Hepatic stellate cell (primary cell): ENCODE measurements around the gene LRRC3B.

Source experiments
- DNase-seq: peaks from one replicate; pipeline ENCODE4 v3.0.0; 2011; ENCODE audit warnings: low spot score

Gene LRRC3B

DNA sequence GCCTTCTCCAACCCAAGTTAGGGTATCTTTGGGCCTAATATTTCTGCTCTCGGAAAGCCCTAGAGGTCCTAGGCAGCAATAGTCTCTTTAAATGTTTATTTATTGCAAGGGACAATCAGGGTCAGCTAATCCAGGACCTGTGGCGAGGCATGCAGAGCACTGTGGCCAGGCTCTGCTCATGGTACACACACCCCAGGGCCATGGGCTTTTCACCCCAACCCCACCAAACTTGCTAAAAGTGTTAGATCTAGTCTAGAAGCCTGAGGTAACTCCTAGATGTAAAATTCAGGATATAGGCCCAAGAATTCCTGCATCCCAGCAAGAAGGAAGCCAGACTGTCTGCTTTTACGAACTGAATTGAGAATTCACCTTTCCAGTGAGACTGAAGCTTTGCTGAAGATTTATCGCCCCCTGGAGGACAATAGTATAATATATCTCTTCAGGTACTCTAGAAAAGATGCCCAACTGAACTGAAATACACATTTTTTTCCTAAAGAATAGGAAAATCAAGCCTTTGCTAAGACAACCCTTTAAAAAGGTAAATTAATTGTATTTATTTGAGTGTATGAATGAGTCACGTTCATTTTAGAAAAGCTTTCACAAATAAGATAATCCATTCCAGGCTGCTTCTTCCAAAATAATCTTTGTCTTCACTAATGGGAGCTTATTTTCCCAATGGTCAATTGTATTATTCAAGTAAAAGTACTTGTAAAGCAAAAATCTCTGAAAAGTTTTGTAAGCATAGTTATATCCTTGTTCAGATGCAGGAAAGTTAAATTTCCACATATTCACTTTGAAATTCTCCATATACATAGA is 89.8 kb downstream of the LRRC3B start:
- DNase-seq = peak; percentile 3

DNA sequence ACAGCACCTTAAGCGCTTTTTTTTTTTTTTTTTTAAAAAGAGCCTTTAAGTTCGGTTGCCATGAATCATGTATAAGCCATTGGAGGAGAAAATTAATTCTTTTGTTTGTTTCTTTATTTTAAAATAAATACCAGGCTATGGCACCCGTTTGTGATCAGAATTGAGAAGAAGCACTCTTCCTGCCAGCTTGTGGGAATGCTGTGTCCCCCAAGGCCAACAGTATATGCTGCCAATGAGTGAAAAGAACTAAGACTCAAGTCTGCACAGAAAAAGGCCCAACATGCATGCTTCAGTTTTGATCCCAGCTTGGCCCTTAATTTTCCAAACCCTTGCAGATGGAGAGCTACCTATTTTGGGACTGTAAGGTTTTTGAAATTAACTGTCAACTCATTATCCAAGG is 90.5 kb downstream of the LRRC3B start:
- no peak for DNase-seq

DNA sequence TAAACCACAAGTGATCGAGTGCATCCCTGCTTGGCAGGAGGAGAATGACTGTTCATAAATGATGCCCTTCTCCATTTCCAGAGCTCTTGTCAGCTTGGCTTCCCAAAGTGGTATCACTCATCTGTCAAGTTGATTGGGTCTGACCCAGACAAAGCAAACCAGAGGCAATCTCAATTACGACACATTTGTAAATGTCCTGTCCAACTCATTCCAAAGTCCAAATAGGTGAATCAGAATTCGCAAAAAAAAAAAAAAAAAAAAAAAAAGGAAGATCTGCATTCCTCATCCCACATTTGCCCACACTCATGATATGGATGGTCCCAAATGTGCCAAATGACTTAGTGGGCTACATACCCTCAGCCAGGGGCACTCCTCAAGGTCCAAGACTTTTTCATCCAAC is 91.9 kb downstream of the LRRC3B start:
- no peak for DNase-seq

DNA sequence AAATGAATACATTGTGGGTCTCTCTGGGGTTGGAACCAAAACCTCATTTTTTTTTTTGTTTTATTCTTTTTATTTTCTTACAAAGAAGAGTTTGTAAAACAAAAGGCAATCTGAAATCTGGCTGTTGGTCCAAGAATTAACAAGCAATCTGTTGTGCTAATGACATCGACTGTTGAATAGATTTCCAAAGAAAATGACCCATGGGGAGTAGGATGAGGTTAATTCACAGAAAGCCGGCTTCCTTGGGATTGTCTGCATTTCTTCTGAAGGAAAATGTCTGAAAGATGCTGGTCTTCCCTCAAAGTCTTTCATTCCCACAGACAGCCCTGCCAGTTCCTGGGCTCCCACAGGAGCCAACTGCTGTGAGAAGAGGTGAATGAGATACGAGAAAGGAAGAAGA is 92.9 kb downstream of the LRRC3B start:
- DNase-seq = no peak

DNA sequence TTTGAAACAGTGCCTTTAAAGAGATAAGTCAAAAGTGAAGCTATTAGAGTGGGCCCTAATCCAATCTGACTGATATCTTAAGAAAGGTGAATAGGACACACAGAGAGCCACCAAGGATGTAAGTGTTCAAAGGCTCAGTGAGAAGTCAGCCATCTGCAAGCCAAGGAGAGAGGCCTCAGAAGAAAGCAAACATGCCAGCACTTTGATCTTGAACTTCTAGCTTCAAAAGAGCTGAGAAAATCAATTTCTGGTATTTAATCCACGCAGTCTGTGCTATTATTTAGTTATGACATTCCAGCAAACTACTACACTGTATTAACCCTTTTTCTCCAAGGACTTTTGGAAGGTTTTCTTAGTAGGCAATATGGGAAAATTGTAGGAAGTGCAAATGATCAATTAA is 95.7 kb downstream of the LRRC3B start:
- no peak for DNase-seq

DNA sequence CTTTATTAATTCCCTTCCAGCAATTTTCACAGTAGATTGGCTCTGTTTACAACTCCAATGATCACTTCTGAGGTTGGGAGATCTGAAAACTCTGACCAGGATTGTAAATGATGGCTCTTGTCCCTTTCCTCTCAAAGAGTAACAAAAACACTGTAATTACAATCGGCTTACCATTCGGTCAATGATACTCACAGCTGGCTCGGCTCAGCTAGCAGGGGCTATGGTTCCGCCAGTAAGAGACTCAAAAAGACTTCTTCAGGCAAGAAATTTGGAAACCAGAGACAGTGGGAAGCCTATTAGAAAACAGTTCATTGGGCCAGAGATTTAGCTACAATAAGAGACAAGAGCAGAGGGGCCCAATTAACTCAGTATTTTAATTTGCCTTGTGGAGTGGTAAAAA is 96.6 kb downstream of the LRRC3B start:
- no peak for DNase-seq

DNA sequence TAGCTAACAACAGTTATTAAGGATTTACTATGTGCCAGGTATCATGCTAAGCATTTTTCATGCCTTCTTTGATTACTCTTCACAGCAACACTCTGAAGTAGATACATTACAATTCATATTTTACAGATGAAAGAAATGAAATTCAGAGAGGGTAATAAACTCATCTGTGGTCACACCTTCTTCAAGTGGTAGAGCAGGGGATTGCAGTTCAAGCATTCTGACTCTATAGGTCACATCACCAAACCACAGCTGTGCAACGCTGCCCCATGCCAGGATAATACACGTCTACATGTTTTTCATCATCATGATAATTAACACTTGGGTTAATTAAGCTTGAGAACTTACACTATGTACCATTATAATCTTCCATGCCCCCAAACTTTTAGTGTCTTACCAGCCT is 98.5 kb downstream of the LRRC3B start:
- no peak for DNase-seq

DNA sequence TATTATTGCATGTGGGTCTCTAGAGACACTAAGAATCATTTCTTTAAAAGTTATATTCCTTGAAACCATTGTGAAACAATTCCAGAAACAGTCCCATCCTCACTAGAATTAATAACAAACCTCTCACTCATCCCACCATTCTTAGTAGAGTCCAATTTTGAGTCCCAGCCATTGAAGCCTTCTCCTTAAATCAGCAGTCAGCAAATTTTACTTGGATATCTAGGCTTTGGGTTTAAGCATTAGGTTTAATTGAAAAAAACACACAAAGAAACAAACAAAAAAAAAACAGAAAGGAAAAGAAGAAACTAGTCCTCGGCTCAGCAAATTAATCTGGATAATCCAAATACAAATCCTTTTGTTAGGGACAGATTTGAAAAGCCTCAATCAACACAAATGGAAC is 109.3 kb downstream of the LRRC3B start:
- DNase-seq = no peak

DNA sequence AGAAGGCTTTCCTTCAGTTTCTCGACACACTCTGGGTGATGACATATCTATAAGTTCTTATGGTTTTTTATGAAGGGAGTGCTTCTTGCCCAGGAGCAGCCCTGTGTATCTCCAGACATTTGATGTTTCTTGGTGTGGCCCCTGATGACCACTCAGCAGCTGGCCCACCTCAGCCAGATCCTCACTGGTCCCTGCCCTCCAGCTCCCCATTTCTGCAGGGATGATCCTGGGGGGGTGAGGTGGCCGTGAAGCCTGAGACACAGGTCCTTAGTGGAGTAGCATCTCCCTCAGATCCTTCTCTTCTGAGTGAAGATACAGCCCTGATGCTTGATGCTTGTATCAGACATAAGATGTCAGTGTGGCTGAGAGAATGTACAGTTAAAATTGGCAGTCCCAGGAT is 127.7 kb downstream of the LRRC3B start:
- no peak for DNase-seq

DNA sequence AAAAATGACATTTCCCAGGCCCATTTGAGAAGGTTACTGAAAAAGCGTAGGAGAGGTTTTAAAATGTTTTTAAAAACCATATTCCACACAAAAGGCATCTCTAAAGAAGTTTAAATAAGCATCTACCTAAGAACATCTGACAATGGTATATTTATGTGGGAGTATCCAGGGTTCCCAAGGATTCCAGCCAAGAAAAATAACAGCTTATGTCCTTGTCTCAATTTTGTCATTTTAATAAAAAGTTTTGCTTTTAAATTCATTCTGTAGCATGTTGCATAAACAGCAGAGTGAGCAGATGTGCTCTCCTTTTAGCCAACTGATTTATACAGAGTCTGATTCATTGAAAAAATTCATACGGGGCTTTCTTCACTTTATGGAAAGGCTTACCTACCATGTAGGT is 129.9 kb downstream of the LRRC3B start:
- DNase-seq = no peak

DNA sequence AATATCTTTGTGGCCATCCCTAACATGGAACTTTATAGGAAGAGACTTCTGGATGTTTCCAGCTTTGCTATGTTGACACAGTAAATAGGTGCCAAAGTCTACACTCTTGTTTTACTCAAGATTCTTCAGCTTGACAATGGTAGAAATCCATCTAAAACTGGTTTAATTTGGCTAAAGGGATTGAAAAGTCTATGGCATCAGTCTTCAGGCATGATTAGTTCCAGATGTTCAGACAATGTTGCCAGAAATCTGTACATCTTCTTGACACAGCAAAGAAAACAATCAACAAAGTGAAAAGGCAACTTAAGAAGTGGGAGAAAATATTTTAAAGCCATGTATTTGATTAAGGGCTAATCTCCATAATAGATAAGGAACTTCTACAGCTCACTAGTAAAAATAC is 130.5 kb downstream of the LRRC3B start:
- DNase-seq = no peak

DNA sequence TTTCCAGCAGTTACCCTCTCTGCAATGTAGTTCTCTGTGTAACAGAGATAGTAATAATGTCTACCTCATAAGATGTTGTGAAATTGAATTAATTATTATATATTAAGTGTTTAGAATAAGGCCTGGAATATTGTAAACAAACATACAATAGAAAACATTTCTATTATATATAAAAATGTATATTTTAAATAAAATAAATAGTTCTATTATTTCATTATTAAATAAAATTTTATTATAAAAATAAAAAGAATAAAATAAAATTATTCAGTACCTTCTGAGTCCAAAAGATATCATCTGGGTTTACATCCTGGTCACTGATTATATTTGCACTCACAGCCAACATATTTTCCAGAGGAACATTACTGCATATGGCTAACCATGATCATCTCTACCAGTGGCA is 135.4 kb downstream of the LRRC3B start:
- DNase-seq = no peak
